ENCODE data around the gene ZNF132. TPM values are rescaled to one million over a fixed set of nuclear protein-coding genes. Genes with fewer than 3 reads are reported as not detected.

ZNF132 gene
- total and polyA plus RNA-seq, 9 of the 15 experiments (the other 6 are each of a cell fraction or from before 2014, with no cell fraction given): 0.03 to 0.42 (median 0.10) TPM; not detected in 5

GRCh38 chr19:58476498-58477015 lies 36.6 kb upstream of the ZNF132 start:
- H3K36me3 ChIP-seq (ENCODE audit: control insufficient read depth, insufficient read depth, low read length): peaks cover 42% of the 10 kb centered on the region; the same call in 2 of the 3 replicates
- BruUV-seq (replicated peaks): no TSS peak
- ChIA-PET POLR2A (interaction anchor here (1.1 to 2.1 kb wide), 3 partner anchors 11 to 77 kb away, joined by 3 to 6 read pairs (median 4); no protein-coding TSS in a partner anchor), CTCF (ENCODE audit: low intra/inter-chr PET ratio) (no interaction called here)
- 0 out of 2 replicates have a peak, but pooled peaks cover 9% of the 10 kb centered on the region for H4K20me1 ChIP-seq (replicated peaks; ENCODE audit: control insufficient read depth, insufficient read depth, low read length)
- WGBS (ENCODE audit: insufficient coverage, low coverage, missing lambda C conversion rate): 1% methylated on average over 24 of the region's 27 CpGs
- no peaks in the 10 kb centered on the region for H3K9me3 ChIP-seq (replicated peaks; ENCODE audit: control insufficient read depth, insufficient read depth, low read depth, low read length)
- peak overlapping the region; percentile 59 for H3K4me3 ChIP-seq
- H3K4me1 ChIP-seq (replicated peaks in 1 of 2; ENCODE audit: control insufficient read depth in 2 of 2, insufficient read depth in 2 of 2, low read length in 2 of 2): peaks cover 26 to 52% of the 10 kb centered on the region in 2 experiments
- intact Hi-C loops (cut with micrococcal nuclease) (loop anchor here (1.0 to 5.0 kb wide), 3 partner anchors 43 to 294 kb away; partner anchors contain the start of genes ZBTB45, ZNF274 and ZSCAN22), in situ Hi-C loops (cut with MboI) (no loop called here)
- no peaks in the 10 kb centered on the region for H3K27me3 ChIP-seq (ENCODE audit: control insufficient read depth in 2 of 2, insufficient read depth in 2 of 2, low read length in 2 of 2)
- no peaks in the 10 kb centered on the region for H3K9me1 ChIP-seq (ENCODE audit: control insufficient read depth, insufficient read depth, low read length)
- FAIRE-seq (no peak), ATAC-seq (peak; percentile 4), DNase-seq (ENCODE audit: extremely low read depth in 1 of 4, low spot score in 3 of 4) (peak; percentile 53 to 64 (median 58))
- H3K9ac ChIP-seq (ENCODE audit: insufficient read depth in 1 of 2, low read depth in 2 of 2, low read length in 2 of 2): peak overlapping the region; percentile 75 to 90
- H2AFZ ChIP-seq (ENCODE audit: low read depth, low read length): peak overlapping the region; percentile 99
- H3K4me2 ChIP-seq (ENCODE audit: insufficient read depth, low read length): peak overlapping the region; percentile 90
- H3K27ac ChIP-seq (ENCODE audit: extremely low read depth, low read depth, low read length): peak overlapping the region; percentile 92
- H3K79me2 ChIP-seq (ENCODE audit: control insufficient read depth, insufficient read depth, low read length): no peaks in the 10 kb centered on the region
- TF ChIP-seq ERF (CRISPR knock-in tag; IDR thresholded peaks at IDR 0.05): peak; percentile 75; the same call in 1 of the 2 replicates
- TF ChIP-seq NFRKB (IDR thresholded peaks at IDR 0.05; ENCODE audit: low read depth): 0 out of 2 replicates have a peak, but pooled peaks have one; percentile 29
- 0 out of 2 replicates have a peak, but pooled peaks have one; percentile 53 for TF ChIP-seq RUNX1 (IDR thresholded peaks at IDR 0.05; ENCODE audit: low read depth)
- TF ChIP-seq CBX1 (IDR thresholded peaks at IDR 0.05; ENCODE audit: low read depth): 0 out of 2 replicates have a peak, but pooled peaks have one; percentile 5
- TF ChIP-seq ZBTB9 (CRISPR knock-in tag; IDR thresholded peaks at IDR 0.05): 0 out of 2 replicates have a peak, but pooled peaks have one; percentile 14
- 0 out of 2 replicates have a peak, but pooled peaks have one; percentile 14 for TF ChIP-seq SMAD3 (CRISPR knock-in tag; conservative IDR thresholded peaks at IDR 0.05)
- TF ChIP-seq RFX7 (CRISPR knock-in tag; IDR thresholded peaks at IDR 0.05): no peak
- TF ChIP-seq NR4A1 (CRISPR knock-in tag; IDR thresholded peaks at IDR 0.05): 0 out of 2 replicates have a peak, but pooled peaks have one; percentile 11
- no peak for TF ChIP-seq NR4A1 (tag; IDR thresholded peaks at IDR 0.05)
- 0 out of 2 replicates have a peak, but pooled peaks have one; percentile 9 for TF ChIP-seq ZNF717 (CRISPR knock-in tag; IDR thresholded peaks at IDR 0.05)
- TF ChIP-seq GTF2E2 (tag; IDR thresholded peaks at IDR 0.05): 0 out of 2 replicates have a peak, but pooled peaks have one; percentile 19
- TF ChIP-seq E2F6 (IDR thresholded peaks at IDR 0.05; ENCODE audit: borderline replicate concordance in 1 of 2, extremely low read depth in 1 of 2, insufficient read depth in 1 of 2, insufficient read length in 1 of 2, low read depth in 1 of 2, low read length in 1 of 2, poor library complexity in 1 of 2, severe bottlenecking in 1 of 2): peak in 1 of 2 experiments; percentile 57
- TF ChIP-seq ZNF561 (CRISPR knock-in tag; conservative IDR thresholded peaks at IDR 0.05): 0 out of 2 replicates have a peak, but pooled peaks have one; percentile 33
- TF ChIP-seq HBP1 (CRISPR knock-in tag; IDR thresholded peaks at IDR 0.05): 0 out of 2 replicates have a peak, but pooled peaks have one; percentile 7
- 0 out of 2 replicates have a peak, but pooled peaks have one; percentile 26 for TF ChIP-seq ZNF311 (CRISPR knock-in tag; IDR thresholded peaks at IDR 0.05)
- no peak for TF ChIP-seq PML (IDR thresholded peaks at IDR 0.05; ENCODE audit: low read length)
- TF ChIP-seq ZNF277 (CRISPR knock-in tag; IDR thresholded peaks at IDR 0.05; ENCODE audit: borderline replicate concordance): no peak

Measured in K562 (cell line).